GM12892 (cell line): ENCODE results near the gene MEN1.

Source experiments
- POLR2A ChIP-seq: IDR thresholded peaks from 2 replicates; pipeline ENCODE4 v1.6.1; 2011; ENCODE audit warnings: low read depth, low read length, control low read depth
- TAF1 ChIP-seq: IDR thresholded peaks from 2 replicates; pipeline ENCODE4 v1.6.1; 2011; ENCODE audit warnings: low read depth, mild to moderate bottlenecking, control low read depth, low read length, borderline replicate concordance

DNA sequence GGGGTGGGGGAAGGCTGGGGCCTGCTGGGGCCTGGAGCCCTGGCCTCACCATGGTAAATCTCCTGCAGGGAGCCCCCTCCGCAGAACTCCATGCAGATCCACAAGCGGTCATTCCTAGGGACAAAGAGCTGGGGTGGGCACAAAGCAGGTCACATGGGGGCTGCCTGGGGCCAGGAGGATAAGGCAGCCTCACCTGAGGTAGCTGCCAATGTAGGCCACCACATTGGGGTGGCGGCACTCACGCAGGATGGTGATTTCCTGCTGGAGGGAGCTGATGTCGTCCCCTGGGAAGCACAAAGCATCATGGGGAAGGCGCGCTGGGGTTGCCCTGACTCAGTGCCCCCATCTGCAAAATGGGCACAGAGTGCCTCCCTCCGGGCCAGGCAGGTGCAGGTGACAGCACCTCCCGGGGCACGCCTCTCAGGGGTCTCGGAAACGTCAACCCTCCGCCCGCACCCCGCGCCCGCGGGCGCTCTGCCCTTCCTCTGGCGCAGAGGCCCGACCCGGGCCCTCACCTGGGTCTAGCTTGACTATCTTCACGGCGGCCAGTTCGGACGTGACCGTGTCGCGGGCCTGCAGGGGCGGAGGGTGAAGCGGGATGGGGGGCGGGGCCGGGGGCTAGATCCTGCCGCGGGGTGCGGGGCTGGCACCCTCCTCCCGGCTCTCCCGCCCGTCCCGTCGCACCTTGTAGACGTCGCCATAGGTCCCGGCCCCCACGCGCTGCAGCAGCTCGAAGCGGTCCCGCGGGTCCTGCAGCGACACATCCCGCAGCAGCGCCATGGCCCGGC lies 7.8 kb downstream of the MEN1 start:
- TF ChIP-seq POLR2A (no peak), TAF1 (no peak)
